ENCODE measurements around the gene COL28A1. TPM values are rescaled to one million over a fixed set of nuclear protein-coding genes. Genes with fewer than 3 reads are reported as not detected.

The COL28A1 gene
- total and polyA plus RNA-seq, 3 donors from 2014 or later: 4.0 to 9.2 (median 8.7) TPM

GRCh38 chr7:7550663-7551062 is 15.0 kb upstream of the COL28A1 start:
- no peak overlapping the region for H3K4me3 ChIP-seq
- intact Hi-C loops (cut with DNase I; ENCODE audit: low total_unique reads): no loop called here
- H3K9me3 ChIP-seq: no peaks in the 10 kb centered on the region
- H3K36me3 ChIP-seq (ENCODE audit: low read depth, missing control alignments): no peaks in the 10 kb centered on the region
- no peak for DNase-seq
- no peak for TF ChIP-seq POLR2A (IDR thresholded peaks at IDR 0.05)
- no peak for TF ChIP-seq CTCF (IDR thresholded peaks at IDR 0.05)
- H3K27ac ChIP-seq: no peak overlapping the region
- H3K27me3 ChIP-seq: no peaks in the 10 kb centered on the region
- H3K4me1 ChIP-seq: peaks cover 3% of the 10 kb centered on the region
- WGBS, 2 donors: 94% methylated on average over 3 of the region's 3 CpGs

- no peak overlapping the region for H3K27ac ChIP-seq
- H3K4me3 ChIP-seq: no peak overlapping the region
- intact Hi-C loops (cut with DNase I; ENCODE audit: low total_unique reads): no loop called here
- TF ChIP-seq CTCF (IDR thresholded peaks at IDR 0.05) (no peak), POLR2A (IDR thresholded peaks at IDR 0.05) (no peak)
- no peaks in the 10 kb centered on the region for H3K27me3 ChIP-seq
- no peaks in the 10 kb centered on the region for H3K4me1 ChIP-seq
- no peak for DNase-seq
- 95 to 99% methylated on average over 3 of the region's 3 CpGs for WGBS, 2 donors
- no peaks in the 10 kb centered on the region for H3K36me3 ChIP-seq (ENCODE audit: low read depth, missing control alignments)
- H3K9me3 ChIP-seq: no peaks in the 10 kb centered on the region
Measured at GRCh38 chr7:7548407-7548806, 12.7 kb upstream of the COL28A1 start.

- WGBS, 2 donors: 87 to 88% methylated on average over 4 of the region's 4 CpGs
- no peak overlapping the region for H3K27ac ChIP-seq
Measured at GRCh38 chr7:7542251-7542835, 6.7 kb upstream of the COL28A1 start.

GRCh38 chr7:7539711-7540110 is 4.0 kb upstream of the COL28A1 start:
- no peaks in the 10 kb centered on the region for H3K9me3 ChIP-seq
- H3K27ac ChIP-seq: no peak overlapping the region
- H3K4me1 ChIP-seq: no peaks in the 10 kb centered on the region
- no peaks in the 10 kb centered on the region for H3K36me3 ChIP-seq (ENCODE audit: low read depth, missing control alignments)
- WGBS, 2 donors: 84 to 94% methylated on average over 4 of the region's 4 CpGs
- intact Hi-C loops (cut with DNase I; ENCODE audit: low total_unique reads): no loop called here
- TF ChIP-seq POLR2A (IDR thresholded peaks at IDR 0.05) (no peak), CTCF (IDR thresholded peaks at IDR 0.05) (no peak)
- DNase-seq: no peak
- H3K4me3 ChIP-seq: no peak overlapping the region
- H3K27me3 ChIP-seq: no peaks in the 10 kb centered on the region

More at GRCh38 chr7:7542251-7542835, 6.7 kb upstream of the COL28A1 start:
- DNase-seq: no peak
- no peaks in the 10 kb centered on the region for H3K36me3 ChIP-seq (ENCODE audit: low read depth, missing control alignments)
- no peak overlapping the region for H3K4me3 ChIP-seq
- H3K4me1 ChIP-seq: no peaks in the 10 kb centered on the region
- TF ChIP-seq POLR2A (IDR thresholded peaks at IDR 0.05): no peak
- no peak for TF ChIP-seq CTCF (IDR thresholded peaks at IDR 0.05)
- H3K27me3 ChIP-seq: no peaks in the 10 kb centered on the region
- intact Hi-C loops (cut with DNase I; ENCODE audit: low total_unique reads): no loop called here
- no peaks in the 10 kb centered on the region for H3K9me3 ChIP-seq

- 80 to 84% methylated on average over 4 of the region's 4 CpGs for WGBS, 2 donors
- Histone ChIP-seq H3K9me3 (no peaks in the 10 kb centered on the region), H3K36me3 (ENCODE audit: low read depth, missing control alignments) (no peaks in the 10 kb centered on the region), H3K4me1 (no peaks in the 10 kb centered on the region), H3K27ac (no peak overlapping the region), H3K27me3 (no peaks in the 10 kb centered on the region), H3K4me3 (no peak overlapping the region)
- TF ChIP-seq CTCF (IDR thresholded peaks at IDR 0.05) (no peak), POLR2A (IDR thresholded peaks at IDR 0.05) (no peak)
- intact Hi-C loops (cut with DNase I; ENCODE audit: low total_unique reads): no loop called here
- DNase-seq: no peak
Measured at GRCh38 chr7:7539152-7539551, 3.5 kb upstream of the COL28A1 start.
